ENCODE measurements around the gene FRZB.

DNA sequence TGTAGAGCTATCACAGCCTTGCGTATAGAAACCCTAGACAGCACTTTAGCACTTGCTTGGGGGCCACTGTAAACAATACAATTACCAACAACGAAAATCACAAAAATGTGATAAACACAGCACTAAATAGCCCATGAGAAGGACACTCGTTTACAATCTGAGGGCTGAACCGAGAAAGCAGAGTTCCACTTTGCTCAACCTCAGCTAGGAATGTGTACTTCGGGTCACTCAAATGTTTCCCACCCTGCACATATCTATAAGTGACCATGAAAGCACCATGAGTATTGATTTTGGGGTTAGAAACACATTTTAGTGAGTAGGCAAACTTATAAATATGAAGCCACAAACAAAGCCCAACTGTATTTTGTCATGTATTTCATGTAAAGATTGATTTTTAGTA, 62.3 kb downstream of the FRZB start:
- TF ChIP-seq CTCF (IDR thresholded peaks at IDR 0.05) (no peak), ZFX (IDR thresholded peaks at IDR 0.05; ENCODE audit: borderline replicate concordance) (no peak)

Measured in 22Rv1 (cell line).